ENCODE results near the gene DUOX1. TPM values are rescaled to one million over a fixed set of nuclear protein-coding genes. Genes with fewer than 3 reads are reported as not detected.

The DUOX1 gene
- total and polyA plus RNA-seq, 2 donors (not counting 1 experiment from before 2014, with no cell fraction given): 0.27 TPM; not detected in 1

GRCh38 chr15:45183511-45183910 lies 53.7 kb downstream of the DUOX1 start:
- Histone ChIP-seq H3K9me3 (ENCODE audit: control extremely low read depth in 1 of 3, control insufficient read depth in 2 of 3, insufficient read depth in 1 of 3, low read length in 2 of 3) (no peaks in the 10 kb centered on the region), H2AFZ (ENCODE audit: insufficient read depth, low read depth, low read length, poor library complexity, severe bottlenecking) (no peak overlapping the region), H3K79me2 (ENCODE audit: control insufficient read depth, insufficient read depth, low read length) (no peaks in the 10 kb centered on the region), H3K36me3 (replicated peaks in 1 of 2; ENCODE audit: control extremely low read depth in 1 of 2, control insufficient read depth in 1 of 2, extremely low read depth in 1 of 2, insufficient read depth in 2 of 2, low read length in 1 of 2) (no peaks in the 10 kb centered on the region), H3K4me2 (replicated peaks; ENCODE audit: low read depth, low read length, poor library complexity, severe bottlenecking) (no peak overlapping the region), H3K4me1 (ENCODE audit: control insufficient read depth in 2 of 2, insufficient read depth in 2 of 2, low read length in 2 of 2) (peaks cover 0 to 13% of the 10 kb centered on the region in 2 donors), H3K27ac (ENCODE audit: low read length in 2 of 2) (no peak overlapping the region), H3K4me3 (ENCODE audit: control extremely low read depth in 1 of 5, extremely low read depth in 1 of 5, insufficient read depth in 1 of 5, low read depth in 2 of 5, low read length in 4 of 5) (no peak overlapping the region), H3K9ac (ENCODE audit: low read length) (no peak overlapping the region), H4K20me1 (ENCODE audit: control insufficient read depth, insufficient read depth, low read length, poor library complexity, severe bottlenecking) (no peaks in the 10 kb centered on the region), H3K27me3 (replicated peaks in 1 of 4; ENCODE audit: control extremely low read depth in 1 of 4, control insufficient read depth in 3 of 4, insufficient read depth in 4 of 4, low read length in 3 of 4) (no peaks in the 10 kb centered on the region)
- 94% methylated on average over 2 of the region's 2 CpGs for WGBS (ENCODE audit: insufficient coverage)
- DNase-seq (no peak), ATAC-seq (ENCODE audit: low read depth) (no peak)
- CTCF ChIA-PET: interaction anchor here (1.6 to 2.5 kb wide), 2 partner anchors 14 to 20 kb away, joined by 4 to 8 read pairs; no protein-coding TSS in a partner anchor
- no peaks in the 10 kb centered on the region for H3K9me3 Mint-ChIP-seq (ENCODE audit: insufficient read depth)
- no peak overlapping the region for H3K27ac Mint-ChIP-seq
- H3K4me1 Mint-ChIP-seq: peaks cover 20% of the 10 kb centered on the region
- intact Hi-C loops (cut with micrococcal nuclease): no loop called here
- no peak overlapping the region for H3K4me3 Mint-ChIP-seq
- POLR2A ChIA-PET: no interaction called here
- no peak for TF ChIP-seq EZH2 (IDR thresholded peaks at IDR 0.05; ENCODE audit: borderline replicate concordance, insufficient read depth, low read depth, low read length, poor library complexity, severe bottlenecking)
- TF ChIP-seq, protein P1, sequence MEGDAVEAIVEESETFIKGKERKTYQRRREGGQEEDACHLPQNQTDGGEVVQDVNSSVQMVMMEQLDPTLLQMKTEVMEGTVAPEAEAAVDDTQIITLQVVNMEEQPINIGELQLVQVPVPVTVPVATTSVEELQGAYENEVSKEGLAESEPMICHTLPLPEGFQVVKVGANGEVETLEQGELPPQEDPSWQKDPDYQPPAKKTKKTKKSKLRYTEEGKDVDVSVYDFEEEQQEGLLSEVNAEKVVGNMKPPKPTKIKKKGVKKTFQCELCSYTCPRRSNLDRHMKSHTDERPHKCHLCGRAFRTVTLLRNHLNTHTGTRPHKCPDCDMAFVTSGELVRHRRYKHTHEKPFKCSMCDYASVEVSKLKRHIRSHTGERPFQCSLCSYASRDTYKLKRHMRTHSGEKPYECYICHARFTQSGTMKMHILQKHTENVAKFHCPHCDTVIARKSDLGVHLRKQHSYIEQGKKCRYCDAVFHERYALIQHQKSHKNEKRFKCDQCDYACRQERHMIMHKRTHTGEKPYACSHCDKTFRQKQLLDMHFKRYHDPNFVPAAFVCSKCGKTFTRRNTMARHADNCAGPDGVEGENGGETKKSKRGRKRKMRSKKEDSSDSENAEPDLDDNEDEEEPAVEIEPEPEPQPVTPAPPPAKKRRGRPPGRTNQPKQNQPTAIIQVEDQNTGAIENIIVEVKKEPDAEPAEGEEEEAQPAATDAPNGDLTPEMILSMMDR (IDR thresholded peaks at IDR 0.05): no peak
- peaks cover 7% of the 10 kb centered on the region for H3K27me3 Mint-ChIP-seq

DNA sequence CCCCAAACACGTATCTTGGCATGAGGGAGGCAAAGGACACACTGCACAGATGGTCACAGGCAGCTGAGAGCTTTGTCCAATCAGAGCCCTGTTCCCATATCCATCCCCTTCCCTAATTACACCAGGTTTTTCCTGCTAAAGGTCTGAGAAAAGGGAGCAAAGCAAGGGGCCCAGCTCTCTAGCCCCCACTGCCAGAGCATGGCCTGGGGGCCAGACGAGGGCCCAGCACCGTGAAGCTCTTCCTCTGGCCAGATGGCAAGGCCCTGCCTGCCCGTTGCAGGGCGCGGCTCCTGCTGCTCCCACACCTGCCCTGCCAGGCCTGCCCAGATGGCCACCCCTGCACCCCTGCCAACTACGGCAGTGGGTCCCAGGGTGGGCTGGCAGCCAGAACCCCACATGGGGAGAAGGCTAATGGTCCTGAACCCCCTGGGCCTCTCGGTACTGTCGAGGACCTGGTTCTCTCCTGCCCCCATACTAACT lies 54.8 kb downstream of the DUOX1 start:
- Histone ChIP-seq H3K79me2 (ENCODE audit: control insufficient read depth, insufficient read depth, low read length) (no peaks in the 10 kb centered on the region), H3K27me3 (replicated peaks in 1 of 4; ENCODE audit: control extremely low read depth in 1 of 4, control insufficient read depth in 3 of 4, insufficient read depth in 4 of 4, low read length in 3 of 4) (no peaks in the 10 kb centered on the region), H3K4me3 (ENCODE audit: control extremely low read depth in 1 of 5, extremely low read depth in 1 of 5, insufficient read depth in 1 of 5, low read depth in 2 of 5, low read length in 4 of 5) (no peak overlapping the region), H3K4me2 (replicated peaks; ENCODE audit: low read depth, low read length, poor library complexity, severe bottlenecking) (no peak overlapping the region), H4K20me1 (ENCODE audit: control insufficient read depth, insufficient read depth, low read length, poor library complexity, severe bottlenecking) (no peaks in the 10 kb centered on the region), H2AFZ (ENCODE audit: insufficient read depth, low read depth, low read length, poor library complexity, severe bottlenecking) (no peak overlapping the region), H3K4me1 (ENCODE audit: control insufficient read depth in 2 of 2, insufficient read depth in 2 of 2, low read length in 2 of 2) (peaks cover 0 to 15% of the 10 kb centered on the region in 2 donors), H3K9me3 (ENCODE audit: control extremely low read depth in 1 of 3, control insufficient read depth in 2 of 3, insufficient read depth in 1 of 3, low read length in 2 of 3) (peaks cover 0 to 3% (median 0%) of the 10 kb centered on the region in 3 donors), H3K36me3 (replicated peaks in 1 of 2; ENCODE audit: control extremely low read depth in 1 of 2, control insufficient read depth in 1 of 2, extremely low read depth in 1 of 2, insufficient read depth in 2 of 2, low read length in 1 of 2) (no peaks in the 10 kb centered on the region), H3K9ac (ENCODE audit: low read length) (no peak overlapping the region), H3K27ac (ENCODE audit: low read length in 2 of 2) (no peak overlapping the region)
- 88% methylated on average over 8 of the region's 9 CpGs for WGBS (ENCODE audit: insufficient coverage)
- H3K4me3 Mint-ChIP-seq: no peak overlapping the region
- no peak for TF ChIP-seq EZH2 (IDR thresholded peaks at IDR 0.05; ENCODE audit: borderline replicate concordance, insufficient read depth, low read depth, low read length, poor library complexity, severe bottlenecking)
- TF ChIP-seq, protein P1 (IDR thresholded peaks at IDR 0.05): no peak
- peaks cover 7% of the 10 kb centered on the region for H3K27me3 Mint-ChIP-seq
- intact Hi-C loops (cut with micrococcal nuclease): loop anchor here (5.0 kb wide), 1 partner anchor 162 kb away; the partner anchor contains the start of gene SORD
- H3K4me1 Mint-ChIP-seq: peaks cover 22% of the 10 kb centered on the region
- ATAC-seq (ENCODE audit: low read depth): no peak
- DNase-seq: no peak
- ChIA-PET CTCF (interaction anchor here (1.1 to 2.5 kb wide), 4 partner anchors 13 to 214 kb away, joined by 3 to 8 read pairs (median 4); no protein-coding TSS in a partner anchor), POLR2A (no interaction called here)
- H3K27ac Mint-ChIP-seq: no peak overlapping the region
- no peaks in the 10 kb centered on the region for H3K9me3 Mint-ChIP-seq (ENCODE audit: insufficient read depth)
